CD14-positive monocyte (primary cell): ENCODE measurements around the gene ZNF439. TPM values are rescaled to one million over a fixed set of nuclear protein-coding genes. Genes with fewer than 3 reads are reported as not detected.
"Not testable (repeated sequence)": the region's sequence is repeated elsewhere in the genome, so short reads cannot be mapped to it uniquely, and the experiment has no call there.

ENCODE experiments used
- DNase-seq, 3 donors: peaks; one replicate each; pipeline ENCODE4 v3.0.0-alpha.2; 2011 to 2022
- H2AFZ ChIP-seq: 2 replicates; pipeline ENCODE4 v1.6.0; 2012; ENCODE audit warnings: mild to moderate bottlenecking, low read depth, low read length, inconsistent platforms; ENCODE audit not compliant: insufficient read depth, poor library complexity, severe bottlenecking
- H3K27ac ChIP-seq, 2 donors: 1 replicate in 1 of 2; 2 replicates in 1 of 2; pipeline ENCODE4 v1.5.1; 2012 to 2013; ENCODE audit warnings: low read length in 2 of 2, control low read depth in 1 of 2, inconsistent platforms in 1 of 2, low read depth in 1 of 2, mild to moderate bottlenecking in 1 of 2
- H3K27me3 ChIP-seq, 2 donors: one replicate each; pipeline versions ENCODE4 v1.6.0 to v1.6.1; 2011 to 2013; ENCODE audit warnings: low read length in 2 of 2; ENCODE audit not compliant: control insufficient read depth in 2 of 2, insufficient read depth in 2 of 2
- H3K36me3 ChIP-seq, 2 donors: replicated peaks in 1 of 2; 1 replicate in 1 of 2; 2 replicates in 1 of 2; pipeline versions ENCODE4 v1.5.1 to v1.6.1; 2012 to 2013; ENCODE audit warnings: low read length in 2 of 2, control low read depth in 1 of 2, inconsistent platforms in 1 of 2, mild to moderate bottlenecking in 1 of 2; ENCODE audit not compliant: insufficient read depth in 2 of 2, control insufficient read depth in 1 of 2
- H3K4me1 ChIP-seq, 2 donors: 1 replicate in 1 of 2; 2 replicates in 1 of 2; pipeline versions ENCODE4 v1.5.1 to v1.6.1; 2012 to 2013; ENCODE audit warnings: low read length in 2 of 2, control low read depth in 1 of 2, inconsistent platforms in 1 of 2, mild to moderate bottlenecking in 1 of 2, moderate library complexity in 1 of 2; ENCODE audit not compliant: insufficient read depth in 2 of 2, control insufficient read depth in 1 of 2
- H3K4me2 ChIP-seq: replicated peaks from 2 replicates; pipeline ENCODE3; 2012; ENCODE audit warnings: low read length, moderate library complexity, mild to moderate bottlenecking; ENCODE audit not compliant: poor library complexity, severe bottlenecking; ENCODE audit errors: extremely low read depth
- H3K4me3 ChIP-seq, 3 experiments: fragments of 200-600 bp in 1 of 3; sonication (generic) in 1 of 3; replicated peaks in 1 of 3; 1 replicate in 2 of 3; 2 replicates in 1 of 3; pipeline ENCODE4 v1.5.1; 2011 to 2013; ENCODE audit warnings: low read length in 3 of 3, mild to moderate bottlenecking in 3 of 3, control low read depth in 2 of 3, low read depth in 2 of 3, inconsistent platforms in 1 of 3, moderate library complexity in 1 of 3
- H3K79me2 ChIP-seq: 2 replicates; pipeline ENCODE4 v1.6.0; 2012; ENCODE audit warnings: mild to moderate bottlenecking, control low read depth, inconsistent platforms, low read length, moderate library complexity; ENCODE audit not compliant: insufficient read depth
- H3K9ac ChIP-seq: 2 replicates; pipeline ENCODE4 v1.6.0; 2017; ENCODE audit warnings: low read length, mild to moderate bottlenecking; ENCODE audit not compliant: insufficient read depth, poor library complexity, severe bottlenecking
- H3K9me3 ChIP-seq, 2 donors: replicated peaks in 1 of 2; 1 replicate in 1 of 2; 2 replicates in 1 of 2; pipeline versions ENCODE4 v1.5.1 to v1.6.1; 2012 to 2013; ENCODE audit warnings: low read length in 2 of 2, control low read depth in 1 of 2; ENCODE audit not compliant: control insufficient read depth in 1 of 2, insufficient read depth in 1 of 2
- H4K20me1 ChIP-seq: 2 replicates; pipeline ENCODE4 v1.6.0; 2012; ENCODE audit warnings: mild to moderate bottlenecking, low read length, control low read depth, moderate library complexity; ENCODE audit not compliant: insufficient read depth
- H3K27ac Mint-ChIP-seq, 7 donors: one replicate each; pipeline ENCODE4 v1.8.0; 2020; ENCODE audit warnings: mild to moderate bottlenecking in 7 of 7, mixed read lengths in 7 of 7, moderate library complexity in 6 of 7, inconsistent platforms in 2 of 7
- H3K27me3 Mint-ChIP-seq, 3 donors: one replicate each; pipeline ENCODE4 v1.8.0; 2021 to 2022; ENCODE audit warnings: low read depth in 3 of 3, mild to moderate bottlenecking in 3 of 3, mixed read lengths in 3 of 3, moderate library complexity in 3 of 3, inconsistent platforms in 1 of 3
- H3K36me3 Mint-ChIP-seq, 2 donors: one replicate each; pipeline ENCODE4 v1.8.0; 2020; ENCODE audit warnings: mixed read lengths in 2 of 2, inconsistent platforms in 1 of 2, mild to moderate bottlenecking in 1 of 2
- H3K4me1 Mint-ChIP-seq: one replicate; pipeline ENCODE4 v1.8.0; 2020; ENCODE audit warnings: mild to moderate bottlenecking, mixed read lengths
- H3K4me3 Mint-ChIP-seq, 2 donors: one replicate each; pipeline ENCODE4 v1.8.0; 2020; ENCODE audit warnings: mild to moderate bottlenecking in 2 of 2, mixed read lengths in 2 of 2, moderate library complexity in 1 of 2
- H3K9me3 Mint-ChIP-seq, 7 donors: one replicate each; pipeline ENCODE4 v1.8.0; 2020 to 2022; ENCODE audit warnings: mixed read lengths in 7 of 7, mild to moderate bottlenecking in 6 of 7, moderate library complexity in 6 of 7, inconsistent platforms in 2 of 7
- WGBS: methylation state at CpG from one replicate; pipeline ENCODE4 v1.1.5; 2013; ENCODE audit warnings: missing lambda C conversion rate; ENCODE audit not compliant: insufficient coverage; 5-methylcytosine and 5-hydroxymethylcytosine counted together
- intact Hi-C, 2 donors: fragments of 100-400 bp; cut with micrococcal nuclease; formaldehyde crosslinking; loops; one replicate each; pipeline versions ENCODE4 v1.15.0 to v1.15.1; 2023
- polyA plus RNA-seq, 3 donors: library from polyadenylated mRNA; depleted of rRNA in 1 of 3; unstranded in 2 of 3; stranded (reverse) in 1 of 3; fragments of 300-500 nt in 2 of 3; fragments of >200 nt in 1 of 3; fragmentation: Illumina TruSeq in 2 of 3; gene quantifications; 1 replicate in 2 of 3; 2 replicates in 1 of 3; pipeline ENCODE4 v1.2.3, GENCODE V29; 2012 to 2021
- TF ChIP-seq, protein P1 (sequence below): fragments of 200-600 bp; IDR thresholded peaks from one replicate; pipeline ENCODE4 v1.8.0; 2022; ENCODE audit warnings: antibody characterized with exemption, mild to moderate bottlenecking

ZNF439 gene
- polyA plus RNA-seq, 3 donors: 0.31 to 2.1 (median 0.82) TPM

- TF ChIP-seq, protein P1, sequence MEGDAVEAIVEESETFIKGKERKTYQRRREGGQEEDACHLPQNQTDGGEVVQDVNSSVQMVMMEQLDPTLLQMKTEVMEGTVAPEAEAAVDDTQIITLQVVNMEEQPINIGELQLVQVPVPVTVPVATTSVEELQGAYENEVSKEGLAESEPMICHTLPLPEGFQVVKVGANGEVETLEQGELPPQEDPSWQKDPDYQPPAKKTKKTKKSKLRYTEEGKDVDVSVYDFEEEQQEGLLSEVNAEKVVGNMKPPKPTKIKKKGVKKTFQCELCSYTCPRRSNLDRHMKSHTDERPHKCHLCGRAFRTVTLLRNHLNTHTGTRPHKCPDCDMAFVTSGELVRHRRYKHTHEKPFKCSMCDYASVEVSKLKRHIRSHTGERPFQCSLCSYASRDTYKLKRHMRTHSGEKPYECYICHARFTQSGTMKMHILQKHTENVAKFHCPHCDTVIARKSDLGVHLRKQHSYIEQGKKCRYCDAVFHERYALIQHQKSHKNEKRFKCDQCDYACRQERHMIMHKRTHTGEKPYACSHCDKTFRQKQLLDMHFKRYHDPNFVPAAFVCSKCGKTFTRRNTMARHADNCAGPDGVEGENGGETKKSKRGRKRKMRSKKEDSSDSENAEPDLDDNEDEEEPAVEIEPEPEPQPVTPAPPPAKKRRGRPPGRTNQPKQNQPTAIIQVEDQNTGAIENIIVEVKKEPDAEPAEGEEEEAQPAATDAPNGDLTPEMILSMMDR: no peak
- Histone ChIP-seq H3K9ac (no peak overlapping the region), H2AFZ (no peak overlapping the region), H3K27ac (no peak overlapping the region), H3K27me3 (no peaks in the 10 kb centered on the region), H3K79me2 (peaks cover 4% of the 10 kb centered on the region), H3K4me2 (no peak overlapping the region), H3K4me3 (peak overlapping the region in 1 of 3 experiments; percentile 12), H3K36me3 (peaks cover 28 to 57% of the 10 kb centered on the region in 2 donors), H4K20me1 (no peaks in the 10 kb centered on the region), H3K9me3 (peaks cover 71 to 91% of the 10 kb centered on the region in 2 donors), H3K4me1 (no peaks in the 10 kb centered on the region)
- no peaks in the 10 kb centered on the region for H3K27me3 Mint-ChIP-seq
- no peaks in the 10 kb centered on the region for H3K4me1 Mint-ChIP-seq
- no peak for DNase-seq
- no peak overlapping the region for H3K4me3 Mint-ChIP-seq
- H3K9me3 Mint-ChIP-seq: peaks cover 53 to 96% (median 88%) of the 10 kb centered on the region in 7 donors
- no peak overlapping the region for H3K27ac Mint-ChIP-seq
- H3K36me3 Mint-ChIP-seq: peaks cover 34 to 67% of the 10 kb centered on the region in 2 donors
- intact Hi-C loops: no loop called here
- WGBS: 100% methylated on average over 1 of the region's 3 CpGs
Measured at GRCh38 chr19:11902228-11902627, 53.7 kb downstream of the ZNF439 start.

DNA sequence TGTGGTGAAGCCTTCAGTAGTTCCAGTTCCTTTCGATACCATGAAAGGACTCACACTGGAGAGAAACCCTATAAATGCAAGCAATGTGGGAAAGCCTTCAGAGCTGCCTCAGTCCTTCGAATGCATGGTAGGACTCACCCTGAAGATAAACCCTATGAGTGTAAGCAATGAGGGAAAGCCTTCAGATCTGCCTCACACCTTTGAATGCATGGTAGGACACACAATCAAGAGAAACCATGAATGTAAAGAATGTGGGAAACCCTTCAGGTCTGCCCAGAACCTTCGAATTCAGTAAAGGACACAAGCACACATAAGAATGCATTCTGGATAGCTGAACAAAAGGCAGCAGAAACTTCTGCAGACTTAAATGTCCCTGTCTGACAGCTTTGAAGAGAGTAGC is 57.4 kb downstream of the ZNF439 start:
- Histone ChIP-seq H3K4me1 (no peaks in the 10 kb centered on the region), H3K9ac (no peak overlapping the region), H3K4me2 (no peak overlapping the region), H3K27ac (no peak overlapping the region), H3K36me3 (peaks cover 28 to 52% of the 10 kb centered on the region in 2 donors), H3K4me3 (peak overlapping the region in 1 of 3 experiments; percentile 59), H3K27me3 (no peaks in the 10 kb centered on the region), H4K20me1 (no peaks in the 10 kb centered on the region), H3K79me2 (no peaks in the 10 kb centered on the region), H2AFZ (no peak overlapping the region), H3K9me3 (peaks cover 44 to 67% of the 10 kb centered on the region in 2 donors)
- DNase-seq: no peak
- intact Hi-C loops: no loop called here
- 100% methylated on average over 1 of the region's 3 CpGs for WGBS
- Mint-ChIP-seq H3K27ac (no peak overlapping the region), H3K27me3 (no peaks in the 10 kb centered on the region), H3K4me1 (no peaks in the 10 kb centered on the region), H3K9me3 (peaks cover 57 to 97% (median 89%) of the 10 kb centered on the region in 7 donors), H3K36me3 (peaks cover 27 to 54% of the 10 kb centered on the region in 2 donors), H3K4me3 (no peak overlapping the region)
- TF ChIP-seq, protein P1: no peak

DNA sequence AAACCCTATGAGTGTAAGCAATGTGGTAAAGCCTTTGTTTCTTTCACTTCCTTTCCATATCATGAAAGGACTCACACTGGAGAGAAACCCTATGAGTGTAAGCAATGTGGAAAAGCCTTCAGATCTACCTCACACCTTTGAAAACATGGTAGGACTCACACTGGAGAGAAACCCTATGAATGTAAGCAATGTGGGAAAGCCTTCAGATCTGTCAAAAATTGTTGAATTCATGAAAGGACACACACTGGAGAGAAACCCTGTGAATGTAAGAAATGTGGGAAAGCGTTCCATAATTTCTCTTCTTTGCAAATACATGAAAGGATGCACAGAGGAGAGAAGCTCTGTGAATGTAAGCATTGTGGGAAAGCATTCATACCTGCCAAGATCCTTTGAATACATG is 63.4 kb downstream of the ZNF439 start:
- H3K4me3 Mint-ChIP-seq, H3K27me3 ChIP-seq, H3K9ac ChIP-seq, H3K4me1 Mint-ChIP-seq, H3K27me3 Mint-ChIP-seq, H3K79me2 ChIP-seq, intact Hi-C loops, H3K4me2 ChIP-seq, H2AFZ ChIP-seq, H3K4me1 ChIP-seq, H3K27ac ChIP-seq, H4K20me1 ChIP-seq, H3K27ac Mint-ChIP-seq, DNase-seq: not testable (repeated sequence)
- Mint-ChIP-seq H3K9me3 (peaks cover 43 to 92% (median 79%) of the 10 kb centered on the region in 7 donors), H3K36me3 (peaks cover 2 to 12% of the 10 kb centered on the region in 2 donors)
- Histone ChIP-seq H3K4me3 (peak overlapping the region in 1 of 3 experiments; percentile 19), H3K36me3 (peaks cover 0 to 11% of the 10 kb centered on the region in 2 donors), H3K9me3 (peaks cover 36 to 58% of the 10 kb centered on the region in 2 donors)
- WGBS: no CpG with 5 or more reads among the region's 1 CpG
